Activated T-cell treated with anti-CD3 and anti-CD28 coated beads for 4 hours (primary cell): ENCODE results near the gene CNTN4.

Source experiments
- DNase-seq: peaks from one replicate; pipeline ENCODE4 v3.0.0-alpha.2; 2020

The CNTN4 gene

GRCh38 chr3:2823437-2824211 lies 725.0 kb downstream of the CNTN4 start:
- no peak for DNase-seq

DNA sequence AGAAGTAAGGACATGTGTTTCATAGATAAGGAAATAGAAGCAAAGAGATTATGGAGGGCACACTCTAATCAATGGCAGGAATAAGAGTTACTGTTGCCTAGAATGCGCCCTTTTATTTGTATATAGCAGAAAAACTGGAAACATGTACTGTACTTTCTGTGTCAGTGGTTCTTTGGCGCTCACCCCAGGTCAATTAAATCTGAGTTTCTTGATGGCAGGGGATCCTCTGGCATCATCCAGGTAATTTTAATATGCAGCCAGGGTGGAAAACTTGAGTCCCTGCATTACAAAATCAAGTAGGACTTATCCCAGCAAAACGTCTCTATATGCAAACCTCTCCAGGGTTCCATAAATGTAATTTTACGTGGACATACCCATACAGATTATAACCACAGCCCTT lies 727.4 kb downstream of the CNTN4 start:
- no peak for DNase-seq

DNA sequence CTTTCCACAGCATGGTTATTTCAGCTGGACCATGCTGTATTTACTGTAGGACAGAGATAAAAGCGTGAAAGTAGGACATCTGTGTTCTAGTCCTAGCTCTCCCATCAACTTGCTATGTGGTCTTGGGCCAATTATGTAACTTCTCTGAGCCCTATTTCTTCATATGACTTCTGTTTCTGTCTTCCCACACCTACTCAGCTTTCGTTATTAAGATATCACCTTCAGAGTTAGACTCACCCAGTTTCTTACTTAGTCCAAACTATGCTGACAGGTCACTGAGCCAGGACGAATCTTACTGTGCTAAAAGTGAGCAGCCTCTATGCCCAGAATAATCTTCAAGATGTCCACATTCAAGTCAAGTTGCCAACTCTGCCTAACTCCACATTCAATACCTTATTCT lies 727.8 kb downstream of the CNTN4 start:
- no peak for DNase-seq

DNA sequence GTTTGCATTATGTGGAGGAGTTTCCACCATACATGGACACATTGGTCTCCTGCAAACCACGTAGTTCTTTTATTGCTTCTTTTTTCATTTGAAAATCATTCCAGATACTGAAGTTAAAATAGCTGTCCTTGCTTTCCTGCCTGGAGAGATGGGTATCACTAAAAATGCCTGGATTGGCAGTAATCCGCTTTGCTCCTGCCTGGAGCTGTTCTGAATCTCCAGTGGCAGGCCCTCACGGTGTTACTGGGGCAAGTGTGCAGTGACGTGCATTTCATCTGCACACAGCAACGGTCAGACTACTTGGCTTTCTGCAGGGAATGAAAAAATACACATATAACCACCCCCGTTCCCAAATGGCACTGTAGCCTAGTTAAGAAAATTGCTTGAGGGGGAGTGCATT lies 738.6 kb downstream of the CNTN4 start:
- no peak for DNase-seq

DNA sequence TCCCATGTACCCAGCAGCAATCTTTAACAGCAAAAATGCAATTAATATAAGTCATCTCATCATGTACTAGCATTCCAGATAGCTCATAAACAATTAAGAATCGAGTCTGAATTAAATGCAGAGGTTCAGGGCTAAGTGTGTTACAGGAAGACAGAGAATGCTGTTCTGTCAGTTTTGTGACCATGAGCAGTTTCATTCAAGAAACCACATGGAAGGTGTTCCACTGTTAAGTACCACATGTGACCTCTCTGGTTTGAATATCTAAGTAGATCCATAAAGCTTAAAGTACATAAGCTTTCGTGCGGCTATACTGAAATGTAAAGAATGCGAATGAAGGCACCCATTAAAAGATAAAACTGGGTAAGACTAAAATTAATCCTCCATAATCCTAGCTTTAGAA lies 739.2 kb downstream of the CNTN4 start:
- no peak for DNase-seq

- DNase-seq, result no peak
Observed at GRCh38 chr3:2838546-2839157, 740.0 kb downstream of the CNTN4 start.

- DNase-seq, result no peak
Observed at GRCh38 chr3:2839876-2840275, 741.2 kb downstream of the CNTN4 start.

GRCh38 chr3:2847062-2847841 lies 748.6 kb downstream of the CNTN4 start:
- no peak for DNase-seq

DNA sequence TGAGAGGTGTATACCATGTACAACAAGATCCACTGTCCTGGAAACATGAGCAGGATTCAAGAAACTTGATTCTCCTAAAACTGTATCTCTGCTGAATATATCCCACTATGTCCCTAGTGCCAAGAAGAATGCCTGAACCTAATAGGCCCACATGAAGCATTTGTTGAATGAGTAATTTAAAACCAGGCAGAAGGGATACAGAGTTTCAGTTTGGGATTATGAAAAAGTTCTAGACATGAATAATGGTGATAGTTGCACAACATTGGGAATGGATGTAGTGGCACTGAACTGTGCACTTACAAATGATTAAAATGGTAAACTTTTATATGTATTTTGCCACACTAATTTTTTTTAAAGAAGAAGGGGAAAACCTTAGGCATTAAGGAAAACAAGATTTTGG lies 750.4 kb downstream of the CNTN4 start:
- no peak for DNase-seq

DNA sequence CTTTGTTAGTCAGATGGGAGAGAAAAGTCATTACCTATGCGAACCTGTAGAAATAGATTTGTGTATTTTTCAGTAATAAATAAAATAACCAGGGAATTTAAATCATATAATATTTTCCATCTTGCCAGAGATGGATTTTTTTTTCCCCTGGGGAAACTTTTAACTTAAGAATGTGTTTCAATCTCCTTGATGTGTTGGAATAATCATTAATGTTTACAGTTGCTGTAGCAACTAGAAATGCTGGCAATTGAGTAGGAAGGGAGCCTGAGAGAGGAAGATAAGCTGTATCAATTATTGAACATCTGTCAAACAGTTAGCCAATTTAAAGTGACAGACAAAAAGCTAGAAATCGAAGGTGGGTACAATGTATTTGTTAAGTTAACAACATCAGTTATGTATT lies 752.0 kb downstream of the CNTN4 start:
- DNase-seq, result no peak

GRCh38 chr3:2851361-2851760 lies 752.7 kb downstream of the CNTN4 start:
- no peak for DNase-seq

DNA sequence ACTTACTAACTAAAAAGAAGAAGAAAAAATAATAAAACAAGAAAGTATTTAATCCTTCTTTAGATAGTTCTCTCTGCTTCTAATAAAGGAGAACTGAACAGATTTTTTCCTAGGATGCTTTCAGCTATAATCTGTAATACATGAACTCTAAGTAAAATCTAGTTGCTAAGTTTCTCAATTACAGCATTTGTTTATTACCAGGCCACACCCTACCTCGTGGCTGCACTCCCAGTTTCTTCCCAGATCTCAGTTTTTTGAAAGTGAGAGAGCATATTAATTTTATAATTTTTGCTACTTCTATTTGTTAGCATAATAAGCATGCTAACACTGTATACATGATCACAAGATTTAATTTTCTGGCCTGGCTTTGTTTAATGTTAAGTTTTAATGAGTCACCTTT lies 753.2 kb downstream of the CNTN4 start:
- DNase-seq, result no peak

DNA sequence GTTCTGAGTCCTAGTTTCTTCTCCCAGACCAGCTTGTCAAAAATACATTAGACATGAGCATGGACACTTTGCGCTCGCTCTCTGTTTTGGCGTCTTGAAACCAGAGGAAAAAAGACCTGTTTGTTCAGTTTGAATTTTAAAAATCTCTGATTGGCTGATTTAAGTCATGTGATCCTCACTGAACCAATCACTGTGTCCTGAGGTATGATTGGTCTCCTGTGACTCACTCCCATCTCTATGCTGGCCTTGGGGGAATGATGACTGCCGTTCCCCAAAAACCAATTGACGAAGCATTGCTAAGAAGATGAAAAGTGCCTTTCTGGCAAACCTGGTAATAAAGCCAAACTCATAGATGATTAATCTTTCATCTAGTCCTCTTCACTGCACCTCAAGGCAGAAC lies 755.0 kb downstream of the CNTN4 start:
- DNase-seq, result no peak

- DNase-seq, result no peak
Observed at GRCh38 chr3:2856138-2857133, 757.8 kb downstream of the CNTN4 start.

DNA sequence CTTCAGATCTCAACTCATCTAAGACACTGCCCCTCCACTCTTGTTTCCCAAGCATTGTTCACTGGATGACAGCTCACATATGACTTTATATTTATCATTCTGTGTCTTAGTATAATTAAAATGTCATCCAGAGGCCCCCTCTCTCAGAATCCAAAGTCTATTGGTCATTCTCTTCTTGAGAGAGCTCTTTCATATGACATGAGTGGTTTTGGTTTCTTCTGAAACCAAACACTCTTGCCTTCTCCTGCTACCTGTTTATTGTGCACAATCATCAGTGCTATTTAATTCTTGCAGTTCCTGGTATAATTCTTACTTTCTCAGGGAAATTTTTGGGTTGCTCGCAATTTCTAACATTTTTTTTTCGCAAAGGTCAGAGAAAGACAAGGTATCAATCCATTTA lies 762.0 kb downstream of the CNTN4 start:
- DNase-seq, result no peak

DNA sequence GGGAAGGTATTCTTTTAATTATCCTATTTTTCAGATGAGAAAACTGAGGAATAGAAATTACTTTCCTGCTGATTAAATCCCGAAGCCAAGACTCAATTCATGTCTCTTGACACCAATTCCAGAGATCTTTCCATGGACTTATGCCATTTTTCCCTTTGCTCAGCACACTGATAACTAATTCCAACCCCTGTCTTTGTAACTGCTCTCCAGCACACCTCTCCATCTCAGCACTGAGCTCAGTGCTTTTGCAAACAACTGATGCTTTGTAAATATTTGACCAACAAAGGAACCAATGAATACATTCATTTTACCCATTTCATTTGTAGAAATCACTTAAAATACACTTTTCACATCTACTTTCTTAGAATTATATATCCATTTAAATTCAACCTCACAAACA lies 762.5 kb downstream of the CNTN4 start:
- DNase-seq, result no peak

DNA sequence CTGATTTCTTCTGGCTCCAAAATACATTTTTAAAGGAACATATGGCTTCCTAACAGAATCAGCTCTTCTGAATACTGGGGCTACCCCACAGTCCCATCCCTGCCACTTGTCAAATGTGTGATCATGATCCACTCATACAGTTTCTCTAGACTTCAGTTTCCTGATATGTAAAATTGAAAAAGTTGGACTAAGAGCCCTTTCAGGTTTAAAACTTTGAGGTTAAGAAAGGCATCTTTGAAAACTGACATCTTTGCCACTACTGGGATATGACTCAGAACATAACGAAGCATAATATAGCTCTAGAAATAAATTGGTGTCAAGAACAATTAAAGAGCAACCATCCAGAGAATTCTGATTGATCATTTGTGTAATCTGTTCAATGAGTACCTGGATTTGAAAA lies 763.3 kb downstream of the CNTN4 start:
- no peak for DNase-seq

- no peak for DNase-seq
Observed at GRCh38 chr3:2862366-2862765, 763.7 kb downstream of the CNTN4 start.

DNA sequence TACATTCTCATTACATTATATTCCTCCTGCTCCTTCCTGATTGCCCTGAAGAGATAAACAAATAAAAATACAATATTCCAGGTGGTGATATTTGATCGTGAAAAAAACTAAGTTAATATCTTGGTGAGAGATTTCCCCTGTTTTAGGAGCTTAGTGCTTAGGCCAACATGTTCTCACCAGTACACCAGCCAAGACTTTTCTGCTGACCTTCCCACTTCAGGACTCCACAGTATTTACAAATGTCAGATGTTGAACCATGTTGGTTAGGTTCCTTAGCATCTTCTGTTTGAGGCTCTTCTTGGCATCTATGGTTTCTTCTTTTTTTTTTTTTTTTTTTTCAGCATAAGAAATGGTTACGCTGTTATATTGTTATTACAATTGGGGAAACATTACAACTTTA lies 764.5 kb downstream of the CNTN4 start:
- no peak for DNase-seq

DNA sequence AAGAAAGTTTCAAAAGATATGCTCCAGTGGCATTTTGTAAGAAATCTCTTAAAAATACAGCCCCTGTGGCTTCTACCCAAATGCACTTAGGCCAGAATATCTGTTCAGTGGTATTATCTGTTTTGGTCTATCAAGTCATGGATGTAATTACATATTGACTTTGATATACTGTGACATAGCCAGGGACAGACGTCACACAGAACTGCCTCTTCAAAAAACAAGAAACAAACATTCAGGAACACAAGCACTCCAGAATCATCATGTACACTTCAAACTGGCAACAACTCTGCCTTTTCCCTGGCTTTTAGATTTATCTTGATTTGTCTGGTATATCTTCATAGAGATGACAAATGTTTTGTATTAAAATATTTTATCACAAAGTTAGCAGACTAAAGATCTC lies 771.2 kb downstream of the CNTN4 start:
- no peak for DNase-seq

- DNase-seq, result no peak
Observed at GRCh38 chr3:2870724-2871333, 772.2 kb downstream of the CNTN4 start.

GRCh38 chr3:2872884-2873283 lies 774.2 kb downstream of the CNTN4 start:
- DNase-seq, result no peak
